Endometrial microvascular endothelial cells (primary cell): ENCODE results near the gene RAB1A. TPM values are rescaled to one million over a fixed set of nuclear protein-coding genes. Genes with fewer than 3 reads are reported as not detected.
"Not testable (repeated sequence)": the region's sequence is repeated elsewhere in the genome, so short reads cannot be mapped to it uniquely, and the experiment has no call there.

Experiments
- in situ Hi-C: cut with HindIII; loops from 2 replicates; pipeline ENCODE4 v1.10.0; 2017; ENCODE audit warnings: low sequenced_read_pairs, low pct_unique_long_range_greater_than_20kb; ENCODE audit errors: inconsistent ontology term
- total RNA-seq: library from RNA; depleted of rRNA; stranded (reverse); fragments of >200 nt; gene quantifications from one replicate; pipeline ENCODE4 v1.2.3, GENCODE V29; 2015; ENCODE audit errors: inconsistent ontology term

Gene RAB1A
- total RNA-seq, result 104 TPM

DNA sequence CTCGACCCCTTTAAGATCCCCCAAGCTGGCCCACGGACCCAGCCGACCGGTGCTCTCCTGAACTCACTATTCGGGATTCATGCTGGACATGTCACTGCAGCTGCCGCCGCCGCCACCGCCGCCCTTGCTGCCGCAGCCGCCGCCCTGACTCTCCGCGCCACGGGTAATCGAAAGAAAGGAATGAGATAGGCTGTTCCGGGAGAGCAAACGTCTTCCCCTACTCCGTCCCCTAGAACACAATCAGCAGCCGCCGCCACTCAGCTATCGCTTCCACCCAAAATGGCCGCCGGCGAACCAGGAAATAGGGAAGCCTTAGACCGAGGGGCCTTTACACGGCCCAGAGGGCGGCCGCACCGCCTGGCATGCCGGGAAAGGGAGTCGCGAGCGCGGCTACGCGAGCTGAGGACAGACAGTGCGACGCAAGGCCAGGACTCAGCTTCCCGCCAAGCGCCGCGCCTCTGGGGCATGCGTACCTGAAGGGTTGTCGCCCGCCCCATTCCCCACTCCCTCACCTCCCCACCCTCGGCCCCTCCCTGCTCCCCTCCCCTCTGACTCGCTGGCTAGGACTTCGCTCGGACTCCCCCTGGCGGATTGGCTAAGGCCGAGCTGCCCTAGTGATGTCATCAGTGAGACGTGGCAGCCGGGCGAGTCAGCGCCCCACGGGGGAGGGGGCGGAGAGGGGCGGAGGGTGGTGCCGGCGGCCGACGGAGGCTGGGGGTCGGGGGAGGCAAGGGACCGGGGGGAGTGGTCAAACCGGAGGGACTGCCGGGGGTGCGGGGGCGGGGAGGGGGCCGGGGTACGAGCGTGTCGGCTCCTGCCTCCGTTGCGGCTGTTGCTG is at the start of gene RAB1A:
TSS of gene RAB1A (minus strand) at position 281 of the 838 bp plus-strand sequence. CDS start at position 90, 191 bp downstream.
- in situ Hi-C loops, result no loop called here

DNA sequence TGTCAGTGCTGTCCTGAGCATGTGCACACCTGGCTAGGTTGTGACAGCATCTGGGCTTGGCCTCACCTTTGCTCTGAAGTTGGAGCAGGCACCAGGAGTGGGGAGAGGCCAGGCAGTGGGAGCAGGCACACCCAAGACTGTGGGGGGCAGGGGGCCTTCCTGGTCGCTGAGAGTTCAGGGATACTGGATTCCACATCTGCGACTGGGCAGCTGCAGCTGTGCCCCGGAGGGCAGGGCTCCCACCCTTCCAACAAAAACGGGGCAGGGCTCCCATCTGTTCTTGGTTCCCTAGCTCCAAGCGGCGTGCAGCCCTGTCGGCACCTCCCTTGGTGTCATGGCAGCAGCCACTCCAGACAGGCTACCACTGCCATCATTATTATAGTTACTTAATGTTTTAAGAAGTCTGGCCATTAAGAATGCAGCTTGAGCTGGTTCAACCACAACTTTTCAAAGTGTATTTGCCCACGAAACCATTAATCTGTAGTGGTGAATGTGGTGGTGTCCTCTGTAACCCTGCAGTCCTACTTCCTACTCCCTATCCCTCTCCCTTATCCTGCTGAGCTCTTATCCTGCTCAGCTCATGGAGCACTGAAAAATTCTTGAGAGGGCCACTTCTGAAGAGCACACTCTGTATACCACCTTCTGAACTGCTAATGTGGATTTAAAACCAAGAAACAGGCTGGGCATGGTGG is 48.0 kb upstream of the RAB1A start:
- in situ Hi-C loops, result no loop called here

GRCh38 chr2:65175894-65176530 is 46.1 kb upstream of the RAB1A start:
- in situ Hi-C loops, result no loop called here

- in situ Hi-C loops, result not testable (repeated sequence)
Observed at GRCh38 chr2:65174031-65174430, 44.1 kb upstream of the RAB1A start.

DNA sequence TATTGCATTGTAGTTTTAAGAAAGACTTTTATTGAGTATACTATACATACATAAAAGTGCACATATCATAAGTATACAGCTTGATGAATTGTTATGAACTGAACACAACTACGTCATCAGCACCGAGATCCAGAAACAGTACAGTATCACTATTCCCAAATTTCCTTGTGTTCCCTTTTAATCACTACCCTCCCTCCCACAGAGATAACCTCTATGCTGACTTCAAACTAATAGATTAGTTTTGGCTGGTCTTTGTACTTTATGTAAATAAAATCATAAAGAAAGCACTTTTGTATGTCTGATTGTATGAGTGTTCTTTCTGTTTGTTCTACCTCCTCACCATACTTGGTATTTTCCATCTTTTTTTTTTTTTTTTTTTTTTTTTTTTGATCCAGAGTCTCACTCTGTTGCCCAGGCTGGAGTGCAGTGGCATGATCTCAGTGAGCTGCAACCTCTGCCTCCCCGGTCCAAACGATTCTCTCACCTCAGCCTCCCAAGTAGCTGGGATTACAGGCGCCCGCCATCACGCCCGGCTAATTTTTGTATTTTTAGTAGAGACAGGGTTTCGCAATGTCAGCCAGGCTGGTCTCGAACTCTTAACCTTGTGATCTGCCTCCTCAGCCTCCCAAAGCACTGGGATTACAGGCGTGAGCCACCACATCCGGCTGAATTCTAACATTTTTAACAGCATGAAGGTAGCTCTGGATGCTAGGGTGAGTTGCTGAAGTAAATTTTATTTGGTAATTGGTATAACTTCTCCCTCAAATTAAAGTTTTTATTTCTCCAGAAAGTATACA is 43.3 kb upstream of the RAB1A start:
- in situ Hi-C loops, result no loop called here

- in situ Hi-C loops, result not testable (repeated sequence)
Observed at GRCh38 chr2:65170611-65171477, 40.9 kb upstream of the RAB1A start.

DNA sequence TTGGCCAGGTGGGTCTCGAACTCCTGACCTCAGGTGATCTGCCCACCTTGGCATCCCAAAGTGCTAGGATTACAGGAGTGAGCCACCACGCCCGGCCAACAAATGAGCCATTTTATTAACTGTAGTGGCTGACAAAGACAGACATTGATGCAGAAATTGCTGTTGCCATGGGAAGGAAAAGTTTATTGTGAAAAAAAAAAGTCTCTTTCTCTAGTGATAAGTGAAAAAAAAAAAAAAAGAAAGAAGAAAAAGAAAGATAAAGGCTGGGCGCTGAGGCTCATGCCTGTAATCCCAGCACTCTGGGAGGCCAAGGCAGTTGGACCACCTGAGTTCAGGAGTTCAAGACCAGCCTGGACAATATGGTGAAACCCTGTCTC is 39.8 kb upstream of the RAB1A start:
- in situ Hi-C loops, result no loop called here

GRCh38 chr2:65165558-65165957 is 35.7 kb upstream of the RAB1A start:
- in situ Hi-C loops, result no loop called here

GRCh38 chr2:65164426-65164891 is 34.6 kb upstream of the RAB1A start:
- in situ Hi-C loops, result no loop called here

- in situ Hi-C loops, result no loop called here
Observed at GRCh38 chr2:65161551-65162100, 31.7 kb upstream of the RAB1A start.

DNA sequence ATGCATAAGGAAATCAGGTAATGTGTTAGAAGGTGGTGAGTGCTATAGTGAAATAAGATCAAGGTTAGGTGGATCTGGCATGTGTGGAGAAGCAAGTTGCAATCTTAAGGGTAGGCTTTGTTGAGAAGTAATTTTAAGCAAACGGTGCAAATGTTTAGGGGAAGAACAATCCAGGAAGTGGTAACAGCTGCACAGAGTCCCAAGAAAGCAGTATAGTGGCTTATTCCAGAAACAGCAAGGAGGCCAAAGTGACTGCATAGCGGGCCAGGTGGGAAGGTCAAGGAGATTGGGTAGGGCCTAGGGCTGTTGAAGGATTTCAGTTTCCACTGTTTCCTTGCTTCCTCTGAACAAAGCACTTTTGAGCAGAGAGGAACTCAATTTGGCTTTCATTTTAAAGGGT is 30.0 kb upstream of the RAB1A start:
- in situ Hi-C loops, result no loop called here

GRCh38 chr2:65159261-65159660 is 29.4 kb upstream of the RAB1A start:
- in situ Hi-C loops, result no loop called here

DNA sequence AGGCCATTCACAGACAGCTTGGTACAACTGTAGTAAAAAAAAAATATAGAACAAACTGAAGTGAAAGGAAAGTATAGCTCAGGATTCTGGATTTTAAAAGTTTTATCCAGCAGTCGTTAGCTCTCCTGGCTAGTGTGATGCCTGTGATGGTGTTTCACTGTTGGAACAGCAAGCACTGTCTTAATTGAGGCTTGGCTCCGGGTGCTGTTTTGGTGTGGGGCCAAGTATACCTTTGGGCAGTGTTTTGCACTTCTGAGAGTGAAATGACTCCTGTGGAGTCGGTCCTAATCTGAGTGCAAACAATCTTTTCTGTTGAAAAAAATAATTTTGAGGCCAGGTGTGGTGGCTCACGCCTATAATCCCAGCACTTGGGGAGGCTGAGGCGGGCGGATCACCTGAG is 28.7 kb upstream of the RAB1A start:
- in situ Hi-C loops, result no loop called here

DNA sequence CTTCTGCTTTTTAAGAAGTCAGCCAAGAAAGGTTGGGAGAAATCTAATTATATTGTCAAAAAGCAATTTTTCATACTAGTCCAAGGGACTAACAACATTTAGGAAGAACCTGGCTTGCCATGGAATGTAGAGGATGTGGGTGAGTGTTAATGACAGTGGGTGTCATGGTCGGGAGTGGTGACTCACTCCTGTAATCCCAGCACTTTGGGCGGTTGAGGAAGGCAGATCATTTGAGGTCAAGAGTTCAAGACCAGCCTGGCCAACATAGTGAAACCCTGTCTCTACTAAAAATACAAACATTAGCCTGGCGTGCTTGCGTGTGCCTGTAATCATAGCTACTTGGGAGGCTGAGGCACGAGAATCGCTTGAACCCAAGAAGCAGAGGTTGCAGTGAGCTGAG is 27.9 kb upstream of the RAB1A start:
- in situ Hi-C loops, result not testable (repeated sequence)

DNA sequence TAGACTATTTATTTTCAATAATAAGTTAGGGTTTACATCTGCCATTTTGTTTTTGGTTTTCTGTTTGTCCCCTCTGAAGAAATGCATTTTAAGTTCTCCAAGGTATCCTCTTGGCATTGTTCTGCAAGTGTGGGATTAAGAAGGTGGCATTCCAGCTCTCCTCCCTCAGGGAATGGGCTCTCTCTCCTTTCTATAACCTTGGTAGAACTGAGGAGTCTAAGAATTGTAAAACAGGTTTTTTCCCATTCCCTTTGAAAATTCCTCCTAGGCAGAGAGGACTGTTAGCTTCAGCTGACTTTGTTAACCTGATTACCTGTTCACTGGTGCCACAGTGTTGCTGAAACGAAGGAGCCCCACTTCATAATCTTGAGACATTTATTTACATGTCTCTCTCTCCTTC is 26.1 kb upstream of the RAB1A start:
- in situ Hi-C loops, result no loop called here

- in situ Hi-C loops, result no loop called here
Observed at GRCh38 chr2:65153515-65153914, 23.6 kb upstream of the RAB1A start.

GRCh38 chr2:65146078-65146477 is 16.2 kb upstream of the RAB1A start:
- in situ Hi-C loops, result no loop called here

DNA sequence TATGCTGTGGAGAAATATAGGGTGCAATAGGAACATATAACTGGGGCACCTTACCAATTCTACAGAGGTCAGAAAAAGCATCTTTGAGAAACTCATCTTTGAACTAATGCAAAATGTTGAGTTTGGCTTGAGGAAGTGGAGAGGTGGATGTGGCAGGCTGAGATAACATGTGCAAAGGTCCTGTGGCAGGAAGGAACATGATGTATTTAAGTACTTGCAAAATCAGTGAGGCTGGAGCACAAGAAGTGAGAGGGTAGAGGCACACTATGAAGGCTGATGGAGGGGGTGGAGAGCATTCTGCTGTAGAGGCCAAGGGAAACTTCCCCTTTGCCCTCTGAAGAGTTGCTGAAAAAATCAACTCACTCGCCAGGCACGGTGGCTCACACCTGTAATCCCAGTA is 14.7 kb upstream of the RAB1A start:
- in situ Hi-C loops, result no loop called here
